K562 (cell line): ENCODE results near the gene CCL19. TPM values are rescaled to one million over a fixed set of nuclear protein-coding genes. Genes with fewer than 3 reads are reported as not detected.

Source experiments
- CHCHD3 ChIP-seq: fragments of 250-450 bp; sonication (Bioruptor Pico); IDR thresholded peaks from 2 replicates; pipeline ENCODE4 v2.1.2; 2022; ENCODE audit warnings: mild to moderate bottlenecking
- FOXJ2 ChIP-seq: fragments of 200-800 bp; sonication (Bioruptor generic); IDR thresholded peaks from 2 replicates; pipeline ENCODE4 v1.6.1; 2016; ENCODE audit warnings: missing genetic modification characterization, missing compliant biosample characterization
- HCFC1 ChIP-seq: IDR thresholded peaks from 2 replicates; pipeline ENCODE4 v1.6.1; 2012; ENCODE audit warnings: low read depth, low read length, improper control_type of control experiment
- HDGF ChIP-seq: fragments of 450-650 bp; IDR thresholded peaks from 2 replicates; pipeline ENCODE4 v1.6.1; 2016
- HOXB6 ChIP-seq: fragments of 250-450 bp; sonication (Bioruptor Pico); IDR thresholded peaks from 2 replicates; pipeline ENCODE4 v1.5.1; 2022; ENCODE audit warnings: mild to moderate bottlenecking, borderline replicate concordance
- KDM4B ChIP-seq, 2 experiments: fragments of 450-650 bp in 1 of 2; sonication (generic) in 1 of 2; IDR thresholded peaks; 2 replicates each; pipeline ENCODE4 v1.6.1; 2016 to 2017; ENCODE audit warnings: borderline replicate concordance in 2 of 2, antibody characterized with exemption in 1 of 2, low read depth in 1 of 2, mild to moderate bottlenecking in 1 of 2
- MCM3 ChIP-seq: fragments of 450-650 bp; IDR thresholded peaks from 2 replicates; pipeline ENCODE4 v1.6.1; 2016
- MIER1 ChIP-seq: fragments of 450-650 bp; IDR thresholded peaks from 2 replicates; pipeline ENCODE4 v1.6.1; 2016; ENCODE audit warnings: antibody characterized with exemption, mild to moderate bottlenecking, low read depth
- MTA2 ChIP-seq: fragments of 450-650 bp; IDR thresholded peaks from 2 replicates; pipeline ENCODE4 v1.6.1; 2016; ENCODE audit warnings: low read depth
- MYBL2 ChIP-seq, 2 experiments: fragments of 450-650 bp in 1 of 2; sonication (generic) in 1 of 2; formaldehyde crosslinking in 1 of 2; IDR thresholded peaks; 2 replicates each; pipeline versions ENCODE4 v1.6.1 to v1.8.1; 2017 to 2022; ENCODE audit warnings: borderline replicate concordance in 1 of 2, inconsistent platforms in 1 of 2, low read depth in 1 of 2, mild to moderate bottlenecking in 1 of 2, missing genetic modification reagents in 1 of 2, moderate library complexity in 1 of 2
- NR1H2 ChIP-seq: sonication (generic); formaldehyde crosslinking; IDR thresholded peaks from 2 replicates; pipeline ENCODE4 v1.4.0; 2020; ENCODE audit warnings: mild to moderate bottlenecking, missing genetic modification reagents
- RB1 ChIP-seq: fragments of 450-650 bp; IDR thresholded peaks from 2 replicates; pipeline ENCODE4 v1.6.1; 2017; ENCODE audit warnings: low read depth, mild to moderate bottlenecking
- RBM34 ChIP-seq: fragments of 200-400 bp; formaldehyde crosslinking; IDR thresholded peaks from 2 replicates; pipeline ENCODE4 v1.6.1; 2018; ENCODE audit warnings: low read length, borderline replicate concordance; ENCODE audit not compliant: insufficient read depth
- RFX7 ChIP-seq: fragments of 250-450 bp; sonication (Bioruptor Pico); IDR thresholded peaks from 2 replicates; pipeline ENCODE4 v1.5.1; 2021; ENCODE audit warnings: mild to moderate bottlenecking
- SP2 ChIP-seq: IDR thresholded peaks from 2 replicates; pipeline ENCODE4 v1.6.1; 2011; ENCODE audit warnings: mild to moderate bottlenecking, low read depth, low read length, moderate library complexity; ENCODE audit not compliant: poor library complexity, severe bottlenecking; ENCODE audit errors: extremely low read depth
- SPI1 ChIP-seq: IDR thresholded peaks from 2 replicates; pipeline ENCODE4 v1.6.1; 2011; ENCODE audit warnings: low read depth, low read length, control low read depth, borderline replicate concordance
- ZNF143 ChIP-seq: sonication (generic); formaldehyde crosslinking; IDR thresholded peaks from 2 replicates; pipeline ENCODE4 v1.9.0; 2022; ENCODE audit warnings: mild to moderate bottlenecking, missing genetic modification reagents
- ZNF174 ChIP-seq: fragments of 250-450 bp; sonication (Bioruptor Pico); IDR thresholded peaks from 2 replicates; pipeline ENCODE4 v1.4.0; 2020; ENCODE audit warnings: mild to moderate bottlenecking
- ZNF217 ChIP-seq: sonication (generic); formaldehyde crosslinking; IDR thresholded peaks from 2 replicates; pipeline ENCODE4 v1.8.0; 2022; ENCODE audit warnings: mild to moderate bottlenecking, missing genetic modification reagents
- ZNF263 ChIP-seq: sonication (generic); formaldehyde crosslinking; IDR thresholded peaks from 2 replicates; pipeline ENCODE4 v1.8.0; 2022; ENCODE audit warnings: mild to moderate bottlenecking, missing genetic modification reagents, borderline replicate concordance
- ZNF644 ChIP-seq: fragments of 200-800 bp; sonication (Bioruptor generic); IDR thresholded peaks from 2 replicates; pipeline ENCODE4 v1.6.1; 2016; ENCODE audit warnings: low read depth, missing genetic modification characterization, missing compliant biosample characterization
- ZNF764 ChIP-seq: fragments of 250-450 bp; sonication (Bioruptor Pico); IDR thresholded peaks from 2 replicates; pipeline ENCODE4 v1.4.0; 2020; ENCODE audit warnings: low read depth, mild to moderate bottlenecking, moderate library complexity
- polyA plus RNA-seq, 8 experiments: library from polyadenylated mRNA; depleted of rRNA in 4 of 8; stranded (reverse) in 5 of 8; unstranded in 3 of 8; fragments of >200 nt; fragmentation: Nextera tagmentation in 2 of 8; fragmentation: Illumina TruSeq in 1 of 8; extraction: Ambion mirVana in 2 of 8; extraction: Trizol in 1 of 8; gene quantifications; 2 replicates each; pipeline versions ENCODE4 v1.2.1 to v1.2.3, GENCODE V29; 2011 to 2014; ENCODE audit warnings: inconsistent platforms in 1 of 8, missing spikeins in 1 of 8
- total RNA-seq, 7 experiments: library from RNA; depleted of rRNA in 6 of 7; stranded (reverse); fragments of >200 nt in 6 of 7; fragmentation: Illumina TruSeq in 2 of 7; extraction: Trizol in 2 of 7; gene quantifications; 2 replicates each; pipeline versions ENCODE4 v1.2.1 to v1.2.3, GENCODE V29; 2011 to 2021; ENCODE audit warnings: low replicate concordance in 1 of 7
- TF ChIP-seq, protein P1 (sequence below): fragments of 450-650 bp; formaldehyde crosslinking; IDR thresholded peaks from 2 replicates; pipeline ENCODE4 v1.4.0; 2020; ENCODE audit warnings: mild to moderate bottlenecking, mixed read lengths
- TF ChIP-seq, protein P2 (sequence below): IDR thresholded peaks from 2 replicates; pipeline ENCODE4 v1.6.1; 2014; ENCODE audit warnings: antibody characterized with exemption
- TF ChIP-seq, protein P3 (sequence below): fragments of 450-650 bp; IDR thresholded peaks from 2 replicates; pipeline ENCODE4 v1.6.1; 2016; ENCODE audit warnings: missing biosample characterization, missing genetic modification characterization
- TF ChIP-seq, protein P4 (sequence below): sonication (generic); formaldehyde crosslinking; IDR thresholded peaks from 2 replicates; pipeline ENCODE4 v1.9.0; 2022; ENCODE audit warnings: mild to moderate bottlenecking, missing genetic modification reagents

The CCL19 gene
- total and polyA plus RNA-seq, 9 of the 15 experiments (the other 6 are each of a cell fraction or from before 2014, with no cell fraction given): not detected

DNA sequence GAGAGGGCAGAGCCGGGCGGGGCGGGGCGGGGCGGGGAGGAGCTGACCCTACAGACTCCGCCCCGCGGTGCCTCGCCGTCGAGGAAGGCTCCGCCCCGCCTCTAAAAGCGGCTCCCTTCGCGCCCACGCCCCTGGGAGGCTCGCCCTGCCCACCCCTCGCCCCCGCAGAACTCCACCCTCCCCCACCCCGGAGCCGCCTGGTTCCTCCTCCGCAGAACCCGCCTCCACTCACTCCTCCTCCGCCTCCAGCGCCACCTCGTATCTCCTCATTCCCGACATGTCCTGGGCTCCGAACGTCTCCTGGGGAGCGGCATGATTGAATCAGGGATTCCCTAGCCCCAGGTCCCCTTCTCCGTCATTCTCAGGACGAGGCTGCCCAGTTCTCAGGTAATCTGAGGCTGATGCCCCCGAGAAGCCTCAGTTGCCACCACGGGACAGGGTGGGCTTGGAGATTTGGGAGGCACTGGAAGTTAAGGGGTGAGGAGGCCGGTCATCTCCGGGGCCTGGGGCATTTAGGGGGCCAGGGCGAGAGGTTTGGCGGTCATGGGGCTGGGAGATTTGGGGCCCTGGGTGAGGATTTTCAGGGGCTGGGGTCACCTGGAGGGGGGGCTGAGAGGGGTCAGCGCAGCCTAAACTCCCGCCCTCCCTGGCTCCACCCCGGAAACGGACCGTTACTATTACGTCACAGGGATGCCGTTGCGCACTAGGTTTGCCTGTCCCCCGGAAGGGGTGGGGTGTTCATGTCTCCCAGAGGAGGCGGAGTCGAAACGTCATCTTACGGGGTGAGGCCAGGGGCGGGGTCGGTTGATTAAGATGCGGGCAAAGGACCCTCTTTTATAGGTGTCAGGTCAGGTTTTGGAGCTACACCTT is 25.5 kb downstream of the CCL19 start (continued):
- TF ChIP-seq ZNF263 (CRISPR knock-in tag): no peak
- TF ChIP-seq MCM3: no peak
- TF ChIP-seq NR1H2 (CRISPR knock-in tag): no peak
- TF ChIP-seq MIER1: no peak
- TF ChIP-seq ZNF644 (tag): no peak
- no peak for TF ChIP-seq ZNF143 (CRISPR knock-in tag)
- TF ChIP-seq SPI1: no peak
- no peak for TF ChIP-seq HCFC1
- no peak for TF ChIP-seq RFX7
- TF ChIP-seq SP2: no peak
- TF ChIP-seq ZNF764: no peak
- no peak for TF ChIP-seq CHCHD3
- no peak for TF ChIP-seq ZNF174 (CRISPR knock-in tag)
- TF ChIP-seq RBM34: no peak
- no peak for TF ChIP-seq MYBL2 (IDR thresholded peaks at IDR 0.05; ENCODE audit: low read depth)
- TF ChIP-seq MYBL2 (CRISPR knock-in tag; IDR thresholded peaks at IDR 0.05; ENCODE audit: borderline replicate concordance): no peak
- no peak for TF ChIP-seq HDGF
- TF ChIP-seq, protein P1, sequence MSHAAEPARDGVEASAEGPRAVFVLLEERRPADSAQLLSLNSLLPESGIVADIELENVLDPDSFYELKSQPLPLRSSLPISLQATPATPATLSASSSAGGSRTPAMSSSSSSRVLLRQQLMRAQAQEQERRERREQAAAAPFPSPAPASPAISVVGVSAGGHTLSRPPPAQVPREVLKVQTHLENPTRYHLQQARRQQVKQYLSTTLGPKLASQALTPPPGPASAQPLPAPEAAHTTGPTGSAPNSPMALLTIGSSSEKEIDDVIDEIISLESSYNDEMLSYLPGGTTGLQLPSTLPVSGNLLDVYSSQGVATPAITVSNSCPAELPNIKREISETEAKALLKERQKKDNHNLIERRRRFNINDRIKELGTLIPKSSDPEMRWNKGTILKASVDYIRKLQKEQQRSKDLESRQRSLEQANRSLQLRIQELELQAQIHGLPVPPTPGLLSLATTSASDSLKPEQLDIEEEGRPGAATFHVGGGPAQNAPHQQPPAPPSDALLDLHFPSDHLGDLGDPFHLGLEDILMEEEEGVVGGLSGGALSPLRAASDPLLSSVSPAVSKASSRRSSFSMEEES: no peak
- no peak for TF ChIP-seq ZNF217 (CRISPR knock-in tag)
- TF ChIP-seq, protein P2, sequence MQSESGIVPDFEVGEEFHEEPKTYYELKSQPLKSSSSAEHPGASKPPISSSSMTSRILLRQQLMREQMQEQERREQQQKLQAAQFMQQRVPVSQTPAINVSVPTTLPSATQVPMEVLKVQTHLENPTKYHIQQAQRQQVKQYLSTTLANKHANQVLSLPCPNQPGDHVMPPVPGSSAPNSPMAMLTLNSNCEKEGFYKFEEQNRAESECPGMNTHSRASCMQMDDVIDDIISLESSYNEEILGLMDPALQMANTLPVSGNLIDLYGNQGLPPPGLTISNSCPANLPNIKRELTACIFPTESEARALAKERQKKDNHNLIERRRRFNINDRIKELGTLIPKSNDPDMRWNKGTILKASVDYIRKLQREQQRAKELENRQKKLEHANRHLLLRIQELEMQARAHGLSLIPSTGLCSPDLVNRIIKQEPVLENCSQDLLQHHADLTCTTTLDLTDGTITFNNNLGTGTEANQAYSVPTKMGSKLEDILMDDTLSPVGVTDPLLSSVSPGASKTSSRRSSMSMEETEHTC: no peak
- TF ChIP-seq, protein P3, sequence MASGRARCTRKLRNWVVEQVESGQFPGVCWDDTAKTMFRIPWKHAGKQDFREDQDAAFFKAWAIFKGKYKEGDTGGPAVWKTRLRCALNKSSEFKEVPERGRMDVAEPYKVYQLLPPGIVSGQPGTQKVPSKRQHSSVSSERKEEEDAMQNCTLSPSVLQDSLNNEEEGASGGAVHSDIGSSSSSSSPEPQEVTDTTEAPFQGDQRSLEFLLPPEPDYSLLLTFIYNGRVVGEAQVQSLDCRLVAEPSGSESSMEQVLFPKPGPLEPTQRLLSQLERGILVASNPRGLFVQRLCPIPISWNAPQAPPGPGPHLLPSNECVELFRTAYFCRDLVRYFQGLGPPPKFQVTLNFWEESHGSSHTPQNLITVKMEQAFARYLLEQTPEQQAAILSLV (tag): no peak
- no peak for TF ChIP-seq KDM4B (IDR thresholded peaks at IDR 0.05; ENCODE audit: borderline replicate concordance in 2 of 2, low read depth in 1 of 2)
- no peak for TF ChIP-seq HOXB6 (CRISPR knock-in tag)
- no peak; the same call in 1 of the 2 replicates for TF ChIP-seq MTA2
- TF ChIP-seq, protein P4, sequence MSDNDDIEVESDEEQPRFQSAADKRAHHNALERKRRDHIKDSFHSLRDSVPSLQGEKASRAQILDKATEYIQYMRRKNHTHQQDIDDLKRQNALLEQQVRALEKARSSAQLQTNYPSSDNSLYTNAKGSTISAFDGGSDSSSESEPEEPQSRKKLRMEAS (CRISPR knock-in tag): no peak
- TF ChIP-seq RB1: no peak; the same call in 1 of the 2 replicates
- no peak for TF ChIP-seq FOXJ2 (tag)
